HepG2 (cell line): ENCODE data around the gene NXN. TPM values are rescaled to one million over a fixed set of nuclear protein-coding genes. Genes with fewer than 3 reads are reported as not detected.
A peak's percentile ranks its signal among the peaks of the same experiment; 100 is the strongest.

Source experiments
- ARNT ChIP-seq: fragments of 450-650 bp; IDR thresholded peaks from 2 replicates; pipeline ENCODE4 v1.6.1; 2017
- BRD4 ChIP-seq: sonication (generic); formaldehyde crosslinking; IDR thresholded peaks from 2 replicates; pipeline ENCODE4 v1.4.0; 2020; ENCODE audit warnings: missing genetic modification reagents
- FOSL2 ChIP-seq: sonication (generic); formaldehyde crosslinking; IDR thresholded peaks from 2 replicates; pipeline ENCODE4 v1.4.0; 2020; ENCODE audit warnings: missing genetic modification reagents
- GTF2F1 ChIP-seq: fragments of 150-350 bp; IDR thresholded peaks from 2 replicates; pipeline ENCODE4 v1.6.1; 2014; ENCODE audit warnings: low read length
- KDM3A ChIP-seq: IDR thresholded peaks from 2 replicates; pipeline ENCODE4 v1.6.1; 2018; ENCODE audit warnings: low read depth, missing compliant biosample characterization
- NCOA1 ChIP-seq: sonication (generic); formaldehyde crosslinking; IDR thresholded peaks from 2 replicates; pipeline ENCODE4 v1.9.0; 2021; ENCODE audit warnings: missing genetic modification reagents
- PHF5A ChIP-seq: IDR thresholded peaks from one replicate; pipeline ENCODE4 v1.6.1; 2018; ENCODE audit warnings: low read depth, missing genetic modification reagents; ENCODE audit not compliant: unreplicated experiment
- PHF8 ChIP-seq: sonication (generic); formaldehyde crosslinking; IDR thresholded peaks from 2 replicates; pipeline ENCODE4 v1.5.0; 2020; ENCODE audit warnings: missing genetic modification reagents
- RORA ChIP-seq: sonication (generic); formaldehyde crosslinking; IDR thresholded peaks from 2 replicates; pipeline ENCODE4 v1.5.0; 2020; ENCODE audit warnings: mild to moderate bottlenecking, missing genetic modification reagents, moderate library complexity
- TEAD2 ChIP-seq: sonication (generic); formaldehyde crosslinking; IDR thresholded peaks from 2 replicates; pipeline ENCODE4 v1.9.0; 2021; ENCODE audit warnings: missing genetic modification reagents
- THAP11 ChIP-seq: IDR thresholded peaks from 2 replicates; pipeline ENCODE4 v1.6.1; 2016; ENCODE audit warnings: missing biosample characterization, missing genetic modification reagents
- ZMYM2 ChIP-seq: sonication (generic); formaldehyde crosslinking; IDR thresholded peaks from 2 replicates; pipeline ENCODE4 v1.8.0; 2022; ENCODE audit warnings: mild to moderate bottlenecking, missing genetic modification reagents
- ZNF251 ChIP-seq: sonication (generic); formaldehyde crosslinking; IDR thresholded peaks from 2 replicates; pipeline ENCODE4 v1.9.0; 2021; ENCODE audit warnings: mild to moderate bottlenecking, missing genetic modification reagents
- ZNF570 ChIP-seq: sonication (generic); formaldehyde crosslinking; IDR thresholded peaks from 2 replicates; pipeline ENCODE4 v1.4.0; 2020; ENCODE audit warnings: mild to moderate bottlenecking, missing genetic modification reagents, borderline replicate concordance
- ZNF670 ChIP-seq: sonication (generic); formaldehyde crosslinking; IDR thresholded peaks from 2 replicates; pipeline ENCODE4 v1.8.0; 2022; ENCODE audit warnings: mild to moderate bottlenecking, missing genetic modification reagents, borderline replicate concordance
- ZNF776 ChIP-seq: sonication (generic); formaldehyde crosslinking; IDR thresholded peaks from 2 replicates; pipeline ENCODE4 v1.4.0; 2020; ENCODE audit warnings: mild to moderate bottlenecking, missing genetic modification reagents
- polyA plus RNA-seq, 8 experiments: library from polyadenylated mRNA; depleted of rRNA in 3 of 8; stranded (reverse) in 7 of 8; unstranded in 1 of 8; fragments of >200 nt; fragmentation: Illumina TruSeq in 4 of 8; extraction: Trizol in 4 of 8; gene quantifications; 2 replicates each; pipeline versions ENCODE4 v1.2.1 to v1.2.3, GENCODE V29; 2011 to 2016; ENCODE audit warnings: low read depth in 4 of 8, missing spikeins in 1 of 8, mixed read lengths in 1 of 8; ENCODE audit not compliant: insufficient read depth in 1 of 8
- total RNA-seq, 5 experiments: library from RNA; depleted of rRNA; stranded (reverse); fragments of >200 nt; fragmentation: Illumina TruSeq; extraction: Trizol; gene quantifications; 2 replicates each; pipeline ENCODE4 v1.2.3, GENCODE V29; 2016; ENCODE audit warnings: low read depth in 1 of 5
- TF ChIP-seq, protein P1 (sequence below): conservative IDR thresholded peaks from 2 replicates; pipeline ENCODE4 v1.6.1; 2018; ENCODE audit warnings: missing genetic modification reagents
- TF ChIP-seq, protein P2 (sequence below): sonication (generic); formaldehyde crosslinking; IDR thresholded peaks from 2 replicates; pipeline ENCODE4 v1.4.0; 2020; ENCODE audit warnings: missing genetic modification reagents
- TF ChIP-seq, protein P3 (sequence below): sonication (generic); formaldehyde crosslinking; IDR thresholded peaks from 2 replicates; pipeline ENCODE4 v1.4.0; 2020; ENCODE audit warnings: missing genetic modification reagents
- TF ChIP-seq, protein P4 (sequence below): IDR thresholded peaks from 2 replicates; pipeline ENCODE4 v1.6.1; 2016

The NXN gene
- total and polyA plus RNA-seq, 2 of the 13 experiments (the other 11 are each of a cell fraction or from before 2014, with no cell fraction given): 22.2 to 24.3 TPM

DNA sequence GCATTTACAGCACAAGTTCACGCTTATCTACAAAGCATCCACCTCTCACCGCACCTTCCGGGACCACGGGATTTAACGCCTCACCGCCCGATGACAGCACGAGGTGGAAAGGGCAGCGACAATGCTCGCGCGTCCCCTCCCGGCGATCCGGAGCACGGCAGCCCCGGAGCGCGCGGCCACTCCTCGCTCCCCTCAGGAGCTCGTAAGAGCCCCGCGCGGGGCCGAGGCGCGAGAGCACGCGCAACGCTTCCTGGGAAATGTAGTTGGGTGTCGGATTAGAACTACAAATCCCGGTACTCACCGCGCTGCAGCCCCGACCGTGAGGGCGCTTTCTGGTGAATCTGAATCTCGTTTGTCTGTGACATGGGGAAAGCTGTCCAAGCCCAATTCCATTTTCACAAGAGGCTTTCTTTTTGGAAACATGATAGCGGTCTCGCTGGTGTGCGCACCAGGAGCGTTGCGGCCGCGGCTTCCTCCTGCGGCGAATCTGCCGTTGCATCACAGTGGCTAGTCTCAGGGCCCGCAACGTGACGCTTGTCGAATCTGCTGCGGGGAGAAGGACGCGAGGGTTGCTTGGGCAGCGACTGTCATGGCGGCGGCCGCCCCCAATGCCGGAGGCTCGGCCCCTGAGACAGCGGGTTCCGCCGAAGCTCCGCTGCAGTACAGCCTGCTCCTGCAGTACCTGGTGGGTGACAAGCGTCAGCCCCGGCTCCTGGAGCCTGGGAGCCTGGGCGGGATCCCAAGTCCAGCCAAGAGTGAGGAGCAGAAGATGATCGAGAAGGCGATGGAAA lies 17.2 kb upstream of the NXN start, which contains the start of gene TIMM22 (continued):
- TF ChIP-seq, protein P1, sequence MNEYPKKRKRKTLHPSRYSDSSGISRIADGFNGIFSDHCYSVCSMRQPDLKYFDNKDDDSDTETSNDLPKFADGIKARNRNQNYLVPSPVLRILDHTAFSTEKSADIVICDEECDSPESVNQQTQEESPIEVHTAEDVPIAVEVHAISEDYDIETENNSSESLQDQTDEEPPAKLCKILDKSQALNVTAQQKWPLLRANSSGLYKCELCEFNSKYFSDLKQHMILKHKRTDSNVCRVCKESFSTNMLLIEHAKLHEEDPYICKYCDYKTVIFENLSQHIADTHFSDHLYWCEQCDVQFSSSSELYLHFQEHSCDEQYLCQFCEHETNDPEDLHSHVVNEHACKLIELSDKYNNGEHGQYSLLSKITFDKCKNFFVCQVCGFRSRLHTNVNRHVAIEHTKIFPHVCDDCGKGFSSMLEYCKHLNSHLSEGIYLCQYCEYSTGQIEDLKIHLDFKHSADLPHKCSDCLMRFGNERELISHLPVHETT (CRISPR knock-in tag): peak; percentile 72
- 0 out of 2 replicates have a peak, but pooled peaks have one; percentile 49 for TF ChIP-seq ZNF570 (CRISPR knock-in tag)
- TF ChIP-seq ZNF251 (CRISPR knock-in tag): no peak
- peak; percentile 92; the same call in 1 of the 2 replicates for TF ChIP-seq ZNF670
- TF ChIP-seq, protein P2, sequence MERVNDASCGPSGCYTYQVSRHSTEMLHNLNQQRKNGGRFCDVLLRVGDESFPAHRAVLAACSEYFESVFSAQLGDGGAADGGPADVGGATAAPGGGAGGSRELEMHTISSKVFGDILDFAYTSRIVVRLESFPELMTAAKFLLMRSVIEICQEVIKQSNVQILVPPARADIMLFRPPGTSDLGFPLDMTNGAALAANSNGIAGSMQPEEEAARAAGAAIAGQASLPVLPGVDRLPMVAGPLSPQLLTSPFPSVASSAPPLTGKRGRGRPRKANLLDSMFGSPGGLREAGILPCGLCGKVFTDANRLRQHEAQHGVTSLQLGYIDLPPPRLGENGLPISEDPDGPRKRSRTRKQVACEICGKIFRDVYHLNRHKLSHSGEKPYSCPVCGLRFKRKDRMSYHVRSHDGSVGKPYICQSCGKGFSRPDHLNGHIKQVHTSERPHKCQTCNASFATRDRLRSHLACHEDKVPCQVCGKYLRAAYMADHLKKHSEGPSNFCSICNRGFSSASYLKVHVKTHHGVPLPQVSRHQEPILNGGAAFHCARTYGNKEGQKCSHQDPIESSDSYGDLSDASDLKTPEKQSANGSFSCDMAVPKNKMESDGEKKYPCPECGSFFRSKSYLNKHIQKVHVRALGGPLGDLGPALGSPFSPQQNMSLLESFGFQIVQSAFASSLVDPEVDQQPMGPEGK (CRISPR knock-in tag): peak; percentile 76
- peak; percentile 83 for TF ChIP-seq KDM3A (CRISPR knock-in tag)
- TF ChIP-seq NCOA1 (CRISPR knock-in tag): no peak
- TF ChIP-seq BRD4: peak; percentile 52
- no peak for TF ChIP-seq RORA (CRISPR knock-in tag)
- TF ChIP-seq FOSL2: peak; percentile 57
- TF ChIP-seq, protein P3, sequence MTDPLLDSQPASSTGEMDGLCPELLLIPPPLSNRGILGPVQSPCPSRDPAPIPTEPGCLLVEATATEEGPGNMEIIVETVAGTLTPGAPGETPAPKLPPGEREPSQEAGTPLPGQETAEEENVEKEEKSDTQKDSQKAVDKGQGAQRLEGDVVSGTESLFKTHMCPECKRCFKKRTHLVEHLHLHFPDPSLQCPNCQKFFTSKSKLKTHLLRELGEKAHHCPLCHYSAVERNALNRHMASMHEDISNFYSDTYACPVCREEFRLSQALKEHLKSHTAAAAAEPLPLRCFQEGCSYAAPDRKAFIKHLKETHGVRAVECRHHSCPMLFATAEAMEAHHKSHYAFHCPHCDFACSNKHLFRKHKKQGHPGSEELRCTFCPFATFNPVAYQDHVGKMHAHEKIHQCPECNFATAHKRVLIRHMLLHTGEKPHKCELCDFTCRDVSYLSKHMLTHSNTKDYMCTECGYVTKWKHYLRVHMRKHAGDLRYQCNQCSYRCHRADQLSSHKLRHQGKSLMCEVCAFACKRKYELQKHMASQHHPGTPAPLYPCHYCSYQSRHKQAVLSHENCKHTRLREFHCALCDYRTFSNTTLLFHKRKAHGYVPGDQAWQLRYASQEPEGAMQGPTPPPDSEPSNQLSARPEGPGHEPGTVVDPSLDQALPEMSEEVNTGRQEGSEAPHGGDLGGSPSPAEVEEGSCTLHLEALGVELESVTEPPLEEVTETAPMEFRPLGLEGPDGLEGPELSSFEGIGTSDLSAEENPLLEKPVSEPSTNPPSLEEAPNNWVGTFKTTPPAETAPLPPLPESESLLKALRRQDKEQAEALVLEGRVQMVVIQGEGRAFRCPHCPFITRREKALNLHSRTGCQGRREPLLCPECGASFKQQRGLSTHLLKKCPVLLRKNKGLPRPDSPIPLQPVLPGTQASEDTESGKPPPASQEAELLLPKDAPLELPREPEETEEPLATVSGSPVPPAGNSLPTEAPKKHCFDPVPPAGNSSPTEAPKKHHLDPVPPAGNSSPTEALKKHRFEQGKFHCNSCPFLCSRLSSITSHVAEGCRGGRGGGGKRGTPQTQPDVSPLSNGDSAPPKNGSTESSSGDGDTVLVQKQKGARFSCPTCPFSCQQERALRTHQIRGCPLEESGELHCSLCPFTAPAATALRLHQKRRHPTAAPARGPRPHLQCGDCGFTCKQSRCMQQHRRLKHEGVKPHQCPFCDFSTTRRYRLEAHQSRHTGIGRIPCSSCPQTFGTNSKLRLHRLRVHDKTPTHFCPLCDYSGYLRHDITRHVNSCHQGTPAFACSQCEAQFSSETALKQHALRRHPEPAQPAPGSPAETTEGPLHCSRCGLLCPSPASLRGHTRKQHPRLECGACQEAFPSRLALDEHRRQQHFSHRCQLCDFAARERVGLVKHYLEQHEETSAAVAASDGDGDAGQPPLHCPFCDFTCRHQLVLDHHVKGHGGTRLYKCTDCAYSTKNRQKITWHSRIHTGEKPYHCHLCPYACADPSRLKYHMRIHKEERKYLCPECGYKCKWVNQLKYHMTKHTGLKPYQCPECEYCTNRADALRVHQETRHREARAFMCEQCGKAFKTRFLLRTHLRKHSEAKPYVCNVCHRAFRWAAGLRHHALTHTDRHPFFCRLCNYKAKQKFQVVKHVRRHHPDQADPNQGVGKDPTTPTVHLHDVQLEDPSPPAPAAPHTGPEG (CRISPR knock-in tag): peak; percentile 29; the same call in 1 of the 2 replicates
- TF ChIP-seq ARNT: no peak
- no peak for TF ChIP-seq TEAD2 (CRISPR knock-in tag)
- peak; percentile 66 for TF ChIP-seq ZNF776
- TF ChIP-seq ZMYM2 (CRISPR knock-in tag): peak; percentile 89
- TF ChIP-seq PHF8 (CRISPR knock-in tag): peak; percentile 97
- peak; percentile 83 for TF ChIP-seq PHF5A (CRISPR knock-in tag)
- TF ChIP-seq, protein P4, sequence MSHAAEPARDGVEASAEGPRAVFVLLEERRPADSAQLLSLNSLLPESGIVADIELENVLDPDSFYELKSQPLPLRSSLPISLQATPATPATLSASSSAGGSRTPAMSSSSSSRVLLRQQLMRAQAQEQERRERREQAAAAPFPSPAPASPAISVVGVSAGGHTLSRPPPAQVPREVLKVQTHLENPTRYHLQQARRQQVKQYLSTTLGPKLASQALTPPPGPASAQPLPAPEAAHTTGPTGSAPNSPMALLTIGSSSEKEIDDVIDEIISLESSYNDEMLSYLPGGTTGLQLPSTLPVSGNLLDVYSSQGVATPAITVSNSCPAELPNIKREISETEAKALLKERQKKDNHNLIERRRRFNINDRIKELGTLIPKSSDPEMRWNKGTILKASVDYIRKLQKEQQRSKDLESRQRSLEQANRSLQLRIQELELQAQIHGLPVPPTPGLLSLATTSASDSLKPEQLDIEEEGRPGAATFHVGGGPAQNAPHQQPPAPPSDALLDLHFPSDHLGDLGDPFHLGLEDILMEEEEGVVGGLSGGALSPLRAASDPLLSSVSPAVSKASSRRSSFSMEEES: peak; percentile 76
- TF ChIP-seq GTF2F1: 0 out of 2 replicates have a peak, but pooled peaks have one; percentile 21
- TF ChIP-seq THAP11 (CRISPR knock-in tag): peak; percentile 99
